ENCODE measurements around the gene IPO13. TPM values are rescaled to one million over a fixed set of nuclear protein-coding genes. Genes with fewer than 3 reads are reported as not detected.

IPO13 gene
- total RNA-seq, 1 donor from 2014 or later, result 57.4 TPM

DNA sequence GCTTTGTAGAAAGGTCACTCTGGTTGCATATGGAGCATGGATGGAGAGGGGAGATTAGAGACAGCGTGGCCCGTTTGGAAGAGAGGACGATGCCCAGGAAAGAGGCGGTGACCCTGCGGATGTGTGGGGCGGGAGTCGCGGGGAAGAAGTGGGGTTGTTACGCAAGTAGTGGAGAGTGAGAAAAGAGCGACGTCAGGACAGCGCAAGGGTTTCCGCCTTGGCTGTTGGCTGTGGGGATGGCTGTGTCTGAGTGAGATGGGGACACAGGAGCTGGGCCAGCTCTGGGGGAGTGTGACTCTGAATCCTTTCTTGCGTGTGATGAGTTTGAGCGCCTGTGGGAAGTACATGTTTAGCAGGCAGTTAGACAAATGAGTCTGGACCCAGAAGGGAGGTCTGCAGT lies 36.1 kb downstream of the IPO13 start:
- H3K27me3 ChIP-seq (ENCODE audit: low read depth), result no peaks in the 10 kb centered on the region
- H3K36me3 ChIP-seq, result peaks cover 9% of the 10 kb centered on the region
- no peak overlapping the region for H3K4me3 ChIP-seq
- intact Hi-C loops (cut with micrococcal nuclease), result no loop called here
- peaks cover 23% of the 10 kb centered on the region for H3K4me1 ChIP-seq
- H3K27ac ChIP-seq (replicated peaks), result no peak overlapping the region
- DNase-seq, result no peak
- TF ChIP-seq, protein P1, sequence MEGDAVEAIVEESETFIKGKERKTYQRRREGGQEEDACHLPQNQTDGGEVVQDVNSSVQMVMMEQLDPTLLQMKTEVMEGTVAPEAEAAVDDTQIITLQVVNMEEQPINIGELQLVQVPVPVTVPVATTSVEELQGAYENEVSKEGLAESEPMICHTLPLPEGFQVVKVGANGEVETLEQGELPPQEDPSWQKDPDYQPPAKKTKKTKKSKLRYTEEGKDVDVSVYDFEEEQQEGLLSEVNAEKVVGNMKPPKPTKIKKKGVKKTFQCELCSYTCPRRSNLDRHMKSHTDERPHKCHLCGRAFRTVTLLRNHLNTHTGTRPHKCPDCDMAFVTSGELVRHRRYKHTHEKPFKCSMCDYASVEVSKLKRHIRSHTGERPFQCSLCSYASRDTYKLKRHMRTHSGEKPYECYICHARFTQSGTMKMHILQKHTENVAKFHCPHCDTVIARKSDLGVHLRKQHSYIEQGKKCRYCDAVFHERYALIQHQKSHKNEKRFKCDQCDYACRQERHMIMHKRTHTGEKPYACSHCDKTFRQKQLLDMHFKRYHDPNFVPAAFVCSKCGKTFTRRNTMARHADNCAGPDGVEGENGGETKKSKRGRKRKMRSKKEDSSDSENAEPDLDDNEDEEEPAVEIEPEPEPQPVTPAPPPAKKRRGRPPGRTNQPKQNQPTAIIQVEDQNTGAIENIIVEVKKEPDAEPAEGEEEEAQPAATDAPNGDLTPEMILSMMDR (IDR thresholded peaks at IDR 0.05; ENCODE audit: borderline replicate concordance), result no peak
- no peaks in the 10 kb centered on the region for H3K9me3 ChIP-seq (replicated peaks)

DNA sequence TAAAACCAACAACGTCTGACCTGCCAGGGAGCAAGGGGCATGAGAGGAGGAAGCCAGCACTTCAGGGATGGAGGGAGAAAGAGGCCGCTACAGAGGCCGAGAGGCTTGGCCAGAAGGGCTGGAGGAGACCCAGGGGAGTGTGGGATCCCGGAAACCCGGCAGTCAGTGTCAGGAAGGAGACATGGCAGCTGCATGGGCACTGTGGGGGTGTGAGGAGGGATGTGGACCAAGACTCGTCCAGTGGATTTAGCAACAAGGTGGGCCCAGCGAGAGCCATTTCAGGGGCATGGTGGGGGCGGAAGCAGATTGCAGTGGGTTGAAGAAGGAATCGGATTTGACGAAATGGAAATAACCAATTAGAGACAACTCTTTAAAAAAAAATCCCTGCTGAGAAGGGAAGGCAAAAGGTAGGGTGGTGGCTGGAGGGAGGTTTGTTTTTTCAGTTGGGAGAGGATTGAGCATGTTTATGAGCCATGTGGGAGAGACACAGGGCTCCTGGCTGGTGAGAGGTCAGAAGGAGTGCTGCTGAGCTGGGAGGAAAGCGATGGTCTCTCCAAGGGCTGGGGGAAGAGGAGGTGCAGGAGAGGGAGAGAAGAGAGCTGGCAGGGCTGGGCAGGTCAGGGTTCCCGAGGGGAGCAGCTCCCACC lies 36.6 kb downstream of the IPO13 start:
- intact Hi-C loops (cut with micrococcal nuclease), result no loop called here
- Histone ChIP-seq H3K27me3 (ENCODE audit: low read depth) (no peaks in the 10 kb centered on the region), H3K4me1 (peaks cover 18% of the 10 kb centered on the region), H3K4me3 (no peak overlapping the region), H3K9me3 (replicated peaks) (no peaks in the 10 kb centered on the region), H3K27ac (replicated peaks) (no peak overlapping the region), H3K36me3 (peaks cover 4% of the 10 kb centered on the region)
- DNase-seq, result no peak
- TF ChIP-seq, protein P1 (IDR thresholded peaks at IDR 0.05; ENCODE audit: borderline replicate concordance), result no peak

- peaks cover 7% of the 10 kb centered on the region for H3K4me1 ChIP-seq
- TF ChIP-seq, protein P1 (IDR thresholded peaks at IDR 0.05; ENCODE audit: borderline replicate concordance), result no peak
- no peaks in the 10 kb centered on the region for H3K9me3 ChIP-seq (replicated peaks)
- intact Hi-C loops (cut with micrococcal nuclease), result no loop called here
- no peak for DNase-seq
- H3K27me3 ChIP-seq (ENCODE audit: low read depth), result no peaks in the 10 kb centered on the region
- H3K4me3 ChIP-seq, result no peak overlapping the region
- H3K27ac ChIP-seq (replicated peaks), result no peak overlapping the region
- H3K36me3 ChIP-seq, result peaks cover 4% of the 10 kb centered on the region
These were observed 38.1 kb downstream of the IPO13 start for GRCh38 chr1:43984855-43985254.

GRCh38 chr1:43985984-43986595 lies 39.3 kb downstream of the IPO13 start:
- Histone ChIP-seq H3K4me1 (peaks cover 8% of the 10 kb centered on the region), H3K36me3 (peaks cover 4% of the 10 kb centered on the region), H3K27ac (replicated peaks) (no peak overlapping the region), H3K27me3 (ENCODE audit: low read depth) (no peaks in the 10 kb centered on the region), H3K9me3 (replicated peaks) (no peaks in the 10 kb centered on the region), H3K4me3 (no peak overlapping the region)
- TF ChIP-seq, protein P1 (IDR thresholded peaks at IDR 0.05; ENCODE audit: borderline replicate concordance), result no peak
- intact Hi-C loops (cut with micrococcal nuclease), result no loop called here
- no peak for DNase-seq

GRCh38 chr1:43986712-43987111 lies 40.0 kb downstream of the IPO13 start:
- intact Hi-C loops (cut with micrococcal nuclease), result no loop called here
- Histone ChIP-seq H3K4me1 (peaks cover 14% of the 10 kb centered on the region), H3K27ac (replicated peaks) (no peak overlapping the region), H3K36me3 (peaks cover 4% of the 10 kb centered on the region), H3K4me3 (no peak overlapping the region), H3K9me3 (replicated peaks) (no peaks in the 10 kb centered on the region), H3K27me3 (ENCODE audit: low read depth) (no peaks in the 10 kb centered on the region)
- no peak for DNase-seq
- TF ChIP-seq, protein P1 (IDR thresholded peaks at IDR 0.05; ENCODE audit: borderline replicate concordance), result no peak
